Measurements from ENCODE around the gene CREG1. TPM values are rescaled to one million over a fixed set of nuclear protein-coding genes. Genes with fewer than 3 reads are reported as not detected.

Gene CREG1
- total RNA-seq, 2 donors from 2014 or later: 43.2 to 72.7 TPM

- H3K9me3 ChIP-seq: no peaks in the 10 kb centered on the region
- no peak for TF ChIP-seq CTCF (IDR thresholded peaks at IDR 0.05)
- no peaks in the 10 kb centered on the region for H3K4me1 ChIP-seq
- H3K27ac ChIP-seq: no peak overlapping the region
- intact Hi-C loops (cut with DNase I): no loop called here
- H3K36me3 ChIP-seq: no peaks in the 10 kb centered on the region
- no peak overlapping the region for H3K9ac ChIP-seq (ENCODE audit: low read depth in 2 of 2, low read length in 2 of 2)
- H3K27me3 ChIP-seq: no peaks in the 10 kb centered on the region
- no peak for DNase-seq
- no peak overlapping the region for H3K4me3 ChIP-seq
Measured at GRCh38 chr1:167594822-167595221, 41.3 kb upstream of the CREG1 start.

GRCh38 chr1:167593860-167594259 is 40.3 kb upstream of the CREG1 start:
- no peak overlapping the region for H3K27ac ChIP-seq
- H3K27me3 ChIP-seq: no peaks in the 10 kb centered on the region
- no peaks in the 10 kb centered on the region for H3K4me1 ChIP-seq
- H3K4me3 ChIP-seq: no peak overlapping the region
- intact Hi-C loops (cut with DNase I): no loop called here
- H3K36me3 ChIP-seq: no peaks in the 10 kb centered on the region
- no peak for DNase-seq
- H3K9ac ChIP-seq (ENCODE audit: low read depth in 2 of 2, low read length in 2 of 2): no peak overlapping the region
- H3K9me3 ChIP-seq: no peaks in the 10 kb centered on the region
- TF ChIP-seq CTCF (IDR thresholded peaks at IDR 0.05): no peak

GRCh38 chr1:167592475-167592874 is 38.9 kb upstream of the CREG1 start:
- no peak overlapping the region for H3K4me3 ChIP-seq
- DNase-seq: no peak
- no peaks in the 10 kb centered on the region for H3K4me1 ChIP-seq
- no peak overlapping the region for H3K9ac ChIP-seq (ENCODE audit: low read depth in 2 of 2, low read length in 2 of 2)
- H3K27ac ChIP-seq: no peak overlapping the region
- TF ChIP-seq CTCF (IDR thresholded peaks at IDR 0.05): no peak
- H3K9me3 ChIP-seq: no peaks in the 10 kb centered on the region
- intact Hi-C loops (cut with DNase I): no loop called here
- no peaks in the 10 kb centered on the region for H3K36me3 ChIP-seq
- H3K27me3 ChIP-seq: no peaks in the 10 kb centered on the region

GRCh38 chr1:167588361-167588760 is 34.8 kb upstream of the CREG1 start:
- no peaks in the 10 kb centered on the region for H3K4me1 ChIP-seq
- no peaks in the 10 kb centered on the region for H3K9me3 ChIP-seq
- H3K27me3 ChIP-seq: no peaks in the 10 kb centered on the region
- intact Hi-C loops (cut with DNase I): no loop called here
- DNase-seq: no peak
- H3K27ac ChIP-seq: no peak overlapping the region
- H3K36me3 ChIP-seq: no peaks in the 10 kb centered on the region
- no peak overlapping the region for H3K4me3 ChIP-seq
- H3K9ac ChIP-seq (ENCODE audit: low read depth in 2 of 2, low read length in 2 of 2): no peak overlapping the region
- no peak for TF ChIP-seq CTCF (IDR thresholded peaks at IDR 0.05)

- TF ChIP-seq CTCF (IDR thresholded peaks at IDR 0.05): no peak
- no peaks in the 10 kb centered on the region for H3K36me3 ChIP-seq
- no peaks in the 10 kb centered on the region for H3K9me3 ChIP-seq
- no peak for DNase-seq
- H3K4me1 ChIP-seq: no peaks in the 10 kb centered on the region
- no peak overlapping the region for H3K9ac ChIP-seq (ENCODE audit: low read depth in 2 of 2, low read length in 2 of 2)
- intact Hi-C loops (cut with DNase I): no loop called here
- no peak overlapping the region for H3K27ac ChIP-seq
- no peaks in the 10 kb centered on the region for H3K27me3 ChIP-seq
- H3K4me3 ChIP-seq: no peak overlapping the region
Measured at GRCh38 chr1:167587872-167588271, 34.3 kb upstream of the CREG1 start.

GRCh38 chr1:167587342-167587741 is 33.8 kb upstream of the CREG1 start:
- Histone ChIP-seq H3K9ac (ENCODE audit: low read depth in 2 of 2, low read length in 2 of 2) (no peak overlapping the region), H3K4me1 (no peaks in the 10 kb centered on the region), H3K4me3 (no peak overlapping the region), H3K27me3 (no peaks in the 10 kb centered on the region), H3K36me3 (no peaks in the 10 kb centered on the region), H3K27ac (no peak overlapping the region), H3K9me3 (no peaks in the 10 kb centered on the region)
- no peak for TF ChIP-seq CTCF (IDR thresholded peaks at IDR 0.05)
- no peak for DNase-seq
- intact Hi-C loops (cut with DNase I): no loop called here
